H9 (cell line): ENCODE results near the gene PRTN3. TPM values are rescaled to one million over a fixed set of nuclear protein-coding genes. Genes with fewer than 3 reads are reported as not detected.

Experiments used
- DNase-seq: peaks from one replicate; pipeline ENCODE4 v3.0.0-alpha.2; 2017
- H2AFZ ChIP-seq: one replicate; pipeline ENCODE4 v1.6.1; 2013; ENCODE audit warnings: mild to moderate bottlenecking, low read length, control low read depth, moderate library complexity
- H2AK5ac ChIP-seq: 2 replicates; pipeline ENCODE4 v1.6.1; 2013; ENCODE audit warnings: low read length, control low read depth, mixed read lengths; ENCODE audit not compliant: insufficient read length
- H2BK120ac ChIP-seq: one replicate; pipeline ENCODE4 v1.6.1; 2013; ENCODE audit warnings: low read depth, mild to moderate bottlenecking, low read length, control low read depth, inconsistent platforms; ENCODE audit not compliant: poor library complexity, severe bottlenecking
- H2BK12ac ChIP-seq: 2 replicates; pipeline ENCODE4 v1.6.1; 2013; ENCODE audit warnings: low read length, control low read depth, mixed read lengths, low read depth; ENCODE audit not compliant: insufficient read length
- H2BK15ac ChIP-seq: 2 replicates; pipeline ENCODE4 v1.6.1; 2013; ENCODE audit warnings: low read depth, low read length, control low read depth
- H2BK20ac ChIP-seq: one replicate; pipeline ENCODE4 v1.6.1; 2013; ENCODE audit warnings: low read depth, mild to moderate bottlenecking, low read length, control low read depth, inconsistent platforms; ENCODE audit not compliant: poor library complexity, severe bottlenecking
- H2BK5ac ChIP-seq: 2 replicates; pipeline ENCODE4 v1.6.1; 2013; ENCODE audit warnings: low read length, control low read depth, mixed read lengths; ENCODE audit not compliant: insufficient read length
- H3K14ac ChIP-seq: 2 replicates; pipeline ENCODE4 v1.6.1; 2013; ENCODE audit warnings: low read length, control low read depth; ENCODE audit not compliant: insufficient read depth
- H3K18ac ChIP-seq: 2 replicates; pipeline ENCODE4 v1.6.1; 2013; ENCODE audit warnings: low read depth, mild to moderate bottlenecking, mixed read lengths, low read length, control low read depth; ENCODE audit not compliant: insufficient read length
- H3K23ac ChIP-seq: 2 replicates; pipeline ENCODE4 v1.6.1; 2013; ENCODE audit warnings: low read length, control low read depth, mixed read lengths, low read depth; ENCODE audit not compliant: insufficient read length
- H3K23me2 ChIP-seq: 2 replicates; pipeline ENCODE4 v1.6.1; 2013; ENCODE audit warnings: low read depth, mild to moderate bottlenecking, mixed read lengths, low read length, control low read depth; ENCODE audit not compliant: insufficient read length, poor library complexity, severe bottlenecking
- H3K27ac ChIP-seq: 2 replicates; pipeline ENCODE4 v1.5.1; 2013; ENCODE audit warnings: low read length, control low read depth, mixed read lengths, low read depth; ENCODE audit not compliant: insufficient read length
- H3K27me3 ChIP-seq: 2 replicates; pipeline ENCODE4 v1.6.1; 2013; ENCODE audit warnings: low read length, control low read depth, inconsistent platforms; ENCODE audit not compliant: insufficient read depth
- H3K4ac ChIP-seq: 2 replicates; pipeline ENCODE4 v1.6.1; 2013; ENCODE audit warnings: low read depth, mild to moderate bottlenecking, control low read depth, inconsistent platforms, low read length, moderate library complexity
- H3K4me1 ChIP-seq: 2 replicates; pipeline ENCODE4 v1.6.1; 2013; ENCODE audit warnings: low read length, control low read depth, inconsistent platforms; ENCODE audit not compliant: insufficient read depth
- H3K4me2 ChIP-seq: 2 replicates; pipeline ENCODE4 v1.6.1; 2013; ENCODE audit warnings: low read length, control low read depth, mixed read lengths; ENCODE audit not compliant: insufficient read length, insufficient read depth
- H3K56ac ChIP-seq: 2 replicates; pipeline ENCODE4 v1.6.1; 2013; ENCODE audit warnings: low read depth, mild to moderate bottlenecking, mixed read lengths, low read length, control low read depth; ENCODE audit not compliant: insufficient read length
- H3K79me1 ChIP-seq: 2 replicates; pipeline ENCODE4 v1.6.1; 2013; ENCODE audit warnings: low read depth, mild to moderate bottlenecking, moderate library complexity, low read length, control low read depth, inconsistent platforms; ENCODE audit not compliant: insufficient read depth, poor library complexity, severe bottlenecking
- H3K79me2 ChIP-seq: 2 replicates; pipeline ENCODE4 v1.6.1; 2013; ENCODE audit warnings: low read length, control low read depth, inconsistent platforms; ENCODE audit not compliant: insufficient read depth
- H3K9ac ChIP-seq: 2 replicates; pipeline ENCODE4 v1.6.1; 2013; ENCODE audit warnings: low read length, control low read depth, mixed read lengths; ENCODE audit not compliant: insufficient read length; ENCODE audit errors: extremely low read depth
- H3K9me3 ChIP-seq: one replicate; pipeline ENCODE4 v1.6.1; 2013; ENCODE audit warnings: low read depth, low read length, inconsistent platforms; ENCODE audit not compliant: control insufficient read depth
- H3T11ph ChIP-seq: one replicate; pipeline ENCODE4 v1.6.1; 2013; ENCODE audit warnings: mild to moderate bottlenecking, low read length, control low read depth, inconsistent platforms
- H4K20me1 ChIP-seq: one replicate; pipeline ENCODE4 v1.6.1; 2013; ENCODE audit not compliant: control insufficient read depth, insufficient read length, insufficient read depth
- H4K5ac ChIP-seq: 2 replicates; pipeline ENCODE4 v1.6.1; 2013; ENCODE audit warnings: low read depth, mild to moderate bottlenecking, mixed read lengths, low read length, control low read depth; ENCODE audit not compliant: insufficient read length
- H4K8ac ChIP-seq: replicated peaks from 2 replicates; pipeline ENCODE4 v1.6.1; 2013; ENCODE audit warnings: low read length, control low read depth, mixed read lengths, low read depth; ENCODE audit not compliant: insufficient read length
- H4K91ac ChIP-seq: 2 replicates; pipeline ENCODE4 v1.6.1; 2013; ENCODE audit warnings: low read depth, mild to moderate bottlenecking, moderate library complexity, mixed read lengths, low read length, control low read depth; ENCODE audit not compliant: insufficient read length
- H3K27ac Mint-ChIP-seq, 3 experiments: 2 replicates in 2 of 3; 3 replicates in 1 of 3; pipeline ENCODE4 v1.8.0; 2020 to 2021; ENCODE audit warnings: mixed read lengths in 3 of 3, mild to moderate bottlenecking in 1 of 3, moderate library complexity in 1 of 3
- H3K27me3 Mint-ChIP-seq: 2 replicates; pipeline ENCODE4 v1.8.0; 2021; ENCODE audit warnings: low read depth, mild to moderate bottlenecking, moderate library complexity, mixed read lengths
- H3K36me3 Mint-ChIP-seq, 3 experiments: 2 replicates in 2 of 3; 3 replicates in 1 of 3; pipeline ENCODE4 v1.8.0; 2020 to 2021; ENCODE audit warnings: low read depth in 3 of 3, mixed read lengths in 3 of 3; ENCODE audit not compliant: insufficient read depth in 1 of 3
- H3K4me1 Mint-ChIP-seq, 2 experiments: 2 replicates each; pipeline ENCODE4 v1.8.0; 2020; ENCODE audit warnings: mixed read lengths in 2 of 2
- H3K4me3 Mint-ChIP-seq, 2 experiments: 2 replicates in 1 of 2; 3 replicates in 1 of 2; pipeline ENCODE4 v1.8.0; 2020 to 2021; ENCODE audit warnings: mild to moderate bottlenecking in 2 of 2, mixed read lengths in 2 of 2, moderate library complexity in 1 of 2
- H3K9me3 Mint-ChIP-seq, 2 experiments: 2 replicates in 1 of 2; 3 replicates in 1 of 2; pipeline ENCODE4 v1.8.0; 2020; ENCODE audit warnings: mild to moderate bottlenecking in 2 of 2, mixed read lengths in 2 of 2, moderate library complexity in 1 of 2
- CTCF ChIP-seq: fragments of 200-600 bp; sonication (generic); conservative IDR thresholded peaks from 3 replicates; pipeline ENCODE4 v1.8.0; 2021; ENCODE audit warnings: antibody characterized with exemption, mild to moderate bottlenecking
- WGBS: extraction: QIAGEN DNeasy Blood & Tissue Kit; methylation state at CpG from one replicate; pipeline ENCODE4 v1.1.7; 2013; ENCODE audit warnings: missing lambda C conversion rate, low lambda C conversion rate, mixed read lengths; ENCODE audit not compliant: insufficient read length; ENCODE audit errors: extremely low coverage; 5-methylcytosine and 5-hydroxymethylcytosine counted together
- total RNA-seq: library from RNA; stranded (reverse); gene quantifications from 2 replicates; pipeline ENCODE4 v1.2.1, GENCODE V29; 2021

PRTN3 gene
- total RNA-seq, 1 experiment from 2014 or later = 0.31 TPM

DNA sequence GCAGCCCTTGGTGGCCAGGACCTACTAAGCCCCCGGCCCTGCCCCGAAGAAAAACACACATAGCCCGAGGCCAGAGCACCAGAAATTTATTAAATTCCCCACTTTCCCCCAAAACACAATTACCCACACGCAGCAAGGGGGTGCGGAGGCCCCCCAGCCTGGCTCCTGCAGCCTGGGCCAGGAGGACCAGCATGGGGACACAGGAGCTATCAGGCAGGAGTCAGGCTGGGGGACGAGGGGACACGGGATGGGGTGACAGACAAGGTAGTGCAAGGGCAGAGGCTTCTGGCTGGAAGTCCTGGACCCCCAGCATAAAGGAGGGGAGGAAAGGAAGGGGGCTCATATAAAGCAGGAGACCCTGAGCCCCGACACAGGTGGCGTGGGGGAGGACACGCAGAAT, 55.6 kb downstream of the PRTN3 start:
- WGBS = no CpG with 5 or more reads among the region's 10 CpGs

More for the DNA sequence above, 55.6 kb downstream of the PRTN3 start:
- Mint-ChIP-seq H3K27ac (no peak overlapping the region), H3K4me1 (peaks cover 6 to 18% of the 10 kb centered on the region in 2 experiments), H3K36me3 (peaks cover 2 to 23% (median 22%) of the 10 kb centered on the region in 3 experiments; a peak in 6 of 7 replicates), H3K9me3 (no peaks in the 10 kb centered on the region; a peak in 1 of 5 replicates), H3K27me3 (peaks cover 4% of the 10 kb centered on the region; the same call in 1 of the 2 replicates), H3K4me3 (no peak overlapping the region)
- no peaks in the 10 kb centered on the region for H3K27me3 ChIP-seq
- TF ChIP-seq CTCF = no peak
- H3K14ac ChIP-seq = no peak overlapping the region
- peaks cover 4% of the 10 kb centered on the region for H3K23me2 ChIP-seq
- H2BK15ac ChIP-seq = no peak overlapping the region
- H3K4me1 ChIP-seq = no peaks in the 10 kb centered on the region; the same call in 1 of the 2 replicates
- H3K56ac ChIP-seq = no peak overlapping the region
- no peak overlapping the region for H3K4ac ChIP-seq
- H2BK120ac ChIP-seq = no peak overlapping the region
- H3K23ac ChIP-seq = no peak overlapping the region
- no peak overlapping the region for H3K27ac ChIP-seq
- no peak overlapping the region for H2BK12ac ChIP-seq
- H4K5ac ChIP-seq = no peak overlapping the region
- no peaks in the 10 kb centered on the region for H3K9me3 ChIP-seq
- H2AK5ac ChIP-seq = no peak overlapping the region
- no peak overlapping the region for H4K8ac ChIP-seq
- no peak overlapping the region for H3K9ac ChIP-seq
- no peak for DNase-seq
- no peak overlapping the region for H2BK20ac ChIP-seq
- no peak overlapping the region for H4K91ac ChIP-seq
- no peaks in the 10 kb centered on the region for H4K20me1 ChIP-seq
- H2AFZ ChIP-seq = no peak overlapping the region
- no peak overlapping the region for H3K4me2 ChIP-seq
- no peak overlapping the region for H3T11ph ChIP-seq
- H3K79me1 ChIP-seq = no peaks in the 10 kb centered on the region
- no peak overlapping the region for H2BK5ac ChIP-seq
- H3K79me2 ChIP-seq = no peaks in the 10 kb centered on the region; the same call in 1 of the 2 replicates
- H3K18ac ChIP-seq = no peak overlapping the region
